SK-MEL-5 (cell line): ENCODE data around the gene CMIP. TPM values are rescaled to one million over a fixed set of nuclear protein-coding genes. Genes with fewer than 3 reads are reported as not detected.

Experiments used
- DNase-seq: peaks from one replicate; pipeline ENCODE4 v3.0.0-alpha.2; 2016; ENCODE audit warnings: low read depth, low spot score
- in situ Hi-C: cut with HindIII; loops from 2 replicates; pipeline ENCODE4 v1.10.0; 2016; ENCODE audit warnings: low sequenced_read_pairs, high pct_unique_total_duplicates, low pct_unique_long_range_greater_than_20kb
- total RNA-seq: library from RNA; depleted of rRNA; stranded (reverse); fragments of >200 nt; shearing (Covaris generic); gene quantifications from 2 replicates; pipeline ENCODE4 v1.2.3, GENCODE V29; 2014

The CMIP gene
- total RNA-seq, 1 experiment from 2014 or later = 2.0 TPM

DNA sequence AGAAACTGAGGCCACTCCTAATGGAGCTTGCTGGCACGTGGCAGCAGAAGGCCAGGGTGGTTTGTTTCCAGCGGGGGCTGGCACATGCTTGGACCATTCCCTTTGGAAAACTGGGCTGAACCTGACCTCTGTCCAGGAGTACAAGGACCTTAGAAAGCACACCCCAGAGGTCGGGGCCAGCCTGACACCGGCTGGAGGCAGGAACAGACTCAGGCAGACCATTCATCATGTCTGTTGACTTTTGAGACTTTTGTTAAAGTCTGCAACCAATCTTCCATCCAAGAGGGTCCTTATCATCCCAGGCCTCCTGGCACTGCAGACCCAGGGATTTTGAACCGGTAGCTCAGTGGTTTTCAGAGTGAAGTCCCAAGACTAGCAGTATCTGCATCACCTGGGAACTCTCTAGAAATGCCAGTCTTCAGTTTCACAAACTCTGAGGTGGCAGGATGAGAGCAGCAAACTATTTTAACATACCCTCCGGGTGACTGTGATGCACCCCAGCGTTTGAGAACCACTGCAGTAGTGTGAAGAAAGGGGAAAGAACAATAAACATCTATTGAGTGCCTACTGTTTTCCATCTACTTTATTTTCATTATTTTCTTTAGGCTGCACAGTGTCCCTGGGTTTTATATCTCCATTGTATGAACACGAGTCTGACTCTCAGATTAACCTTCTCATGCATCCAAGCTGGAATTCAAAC is 189.2 kb downstream of the CMIP start:
- in situ Hi-C loops = no loop called here
- no peak for DNase-seq

- in situ Hi-C loops = no loop called here
Observed at GRCh38 chr16:81634380-81635062, 189.9 kb downstream of the CMIP start.

GRCh38 chr16:81635063-81635937 is 190.7 kb downstream of the CMIP start:
- no peak for DNase-seq
- in situ Hi-C loops = no loop called here

More at GRCh38 chr16:81634380-81635062, 189.9 kb downstream of the CMIP start:
- DNase-seq = no peak

GRCh38 chr16:81636298-81636993 is 191.8 kb downstream of the CMIP start:
- DNase-seq = no peak
- in situ Hi-C loops = no loop called here

DNA sequence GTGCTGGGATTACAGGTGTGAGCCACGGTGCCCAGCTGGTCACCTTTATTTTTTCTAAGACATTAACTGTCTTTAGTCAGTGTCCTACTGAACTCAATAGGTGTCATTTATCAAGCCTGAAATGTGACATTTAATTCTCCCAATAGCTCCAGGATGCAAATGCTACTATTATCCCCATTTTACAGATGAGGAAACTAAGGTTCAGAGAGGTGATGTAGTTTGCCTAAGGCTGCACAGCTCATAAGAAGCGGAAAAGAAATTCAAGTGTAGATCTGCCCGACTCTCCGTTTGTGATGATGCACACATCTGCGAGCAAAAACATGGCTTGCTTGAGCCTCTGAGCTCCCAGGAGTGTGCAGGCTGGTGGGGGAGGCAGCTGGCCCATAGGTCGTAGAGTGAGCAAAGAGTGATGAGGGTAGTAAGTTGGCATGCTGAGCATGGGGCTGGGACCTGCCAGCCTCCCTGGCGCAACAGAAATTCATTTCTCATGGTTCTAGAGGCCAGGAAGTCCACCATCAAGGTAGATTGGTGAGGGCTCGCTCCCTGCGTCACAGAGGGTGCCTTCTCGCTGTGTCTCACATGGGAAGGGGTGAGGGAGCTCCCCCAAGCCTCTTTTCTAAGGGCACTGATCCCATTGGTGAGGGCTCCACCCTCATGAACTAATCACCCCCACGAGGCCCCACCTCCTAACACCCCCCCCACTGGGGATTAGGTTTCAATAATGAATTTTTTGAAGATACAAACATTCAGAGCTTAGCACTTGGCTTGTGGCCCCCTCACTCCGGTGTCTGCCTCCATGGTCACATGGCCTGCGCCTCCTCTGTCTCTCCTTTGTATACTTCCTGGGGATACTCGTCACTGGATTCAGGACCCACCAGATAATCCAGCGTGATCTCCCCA is 193.0 kb downstream of the CMIP start:
- in situ Hi-C loops = no loop called here

GRCh38 chr16:81638286-81638945 is 193.8 kb downstream of the CMIP start:
- in situ Hi-C loops = no loop called here
- no peak for DNase-seq

More for the DNA sequence above, 193.0 kb downstream of the CMIP start:
- DNase-seq = no peak

DNA sequence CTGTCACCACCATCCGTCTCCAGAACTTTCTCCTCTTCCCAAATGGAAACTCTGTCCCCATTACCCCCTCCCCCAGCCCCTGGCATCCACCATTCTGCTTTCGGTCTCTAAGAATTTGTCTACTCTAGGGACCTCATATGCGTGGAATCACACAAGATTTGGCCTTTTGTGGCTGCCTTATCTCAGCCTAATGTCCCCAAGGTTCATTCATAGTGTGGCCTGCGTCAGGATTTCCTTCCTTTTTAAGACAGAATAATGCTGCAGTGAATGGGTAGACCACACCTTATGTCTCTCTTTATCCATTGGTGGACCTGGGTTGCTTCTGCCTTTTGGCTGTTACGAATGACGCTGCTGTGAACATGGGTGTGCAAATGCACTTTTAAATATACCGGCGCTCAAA is 194.7 kb downstream of the CMIP start:
- no peak for DNase-seq
- in situ Hi-C loops = no loop called here

DNA sequence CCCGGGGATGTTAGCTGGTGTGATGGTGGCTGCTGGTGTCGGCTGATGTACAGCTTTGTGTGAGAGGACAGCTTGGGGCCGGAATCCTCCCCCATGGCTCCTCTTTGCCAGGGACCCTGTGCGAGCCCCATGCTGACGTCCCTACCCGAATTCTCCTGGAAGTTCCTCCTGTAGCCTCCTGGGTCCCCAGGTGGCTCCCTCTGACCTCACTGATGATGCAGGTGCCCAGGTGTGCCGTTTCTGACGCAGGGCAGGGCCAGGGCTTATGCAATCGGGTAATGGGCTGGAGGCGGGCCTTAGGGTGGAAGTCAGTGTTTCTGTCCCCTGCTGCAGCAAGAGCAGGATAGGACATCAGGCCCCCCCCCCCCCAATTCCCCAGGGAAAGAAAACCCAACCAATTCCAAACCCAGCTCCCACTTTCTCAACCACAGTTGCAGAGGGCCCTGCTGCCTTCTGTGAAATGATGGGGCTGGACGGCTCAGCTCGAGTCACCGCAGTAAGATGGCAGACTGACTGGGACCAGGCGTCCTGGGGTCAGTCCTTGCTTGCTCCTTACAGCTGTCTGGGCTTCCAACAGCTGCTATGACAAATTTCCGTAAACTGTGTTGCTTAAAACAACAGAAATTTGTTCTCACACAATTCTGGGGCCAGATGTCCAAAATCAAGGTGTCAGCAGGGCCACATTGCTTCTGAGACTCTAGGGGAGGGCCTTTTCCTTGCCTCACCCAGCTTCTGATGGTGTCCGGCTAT is 195.5 kb downstream of the CMIP start:
- in situ Hi-C loops = no loop called here
- no peak for DNase-seq

GRCh38 chr16:81640681-81641070 is 196.1 kb downstream of the CMIP start:
- DNase-seq = no peak
- in situ Hi-C loops = no loop called here

DNA sequence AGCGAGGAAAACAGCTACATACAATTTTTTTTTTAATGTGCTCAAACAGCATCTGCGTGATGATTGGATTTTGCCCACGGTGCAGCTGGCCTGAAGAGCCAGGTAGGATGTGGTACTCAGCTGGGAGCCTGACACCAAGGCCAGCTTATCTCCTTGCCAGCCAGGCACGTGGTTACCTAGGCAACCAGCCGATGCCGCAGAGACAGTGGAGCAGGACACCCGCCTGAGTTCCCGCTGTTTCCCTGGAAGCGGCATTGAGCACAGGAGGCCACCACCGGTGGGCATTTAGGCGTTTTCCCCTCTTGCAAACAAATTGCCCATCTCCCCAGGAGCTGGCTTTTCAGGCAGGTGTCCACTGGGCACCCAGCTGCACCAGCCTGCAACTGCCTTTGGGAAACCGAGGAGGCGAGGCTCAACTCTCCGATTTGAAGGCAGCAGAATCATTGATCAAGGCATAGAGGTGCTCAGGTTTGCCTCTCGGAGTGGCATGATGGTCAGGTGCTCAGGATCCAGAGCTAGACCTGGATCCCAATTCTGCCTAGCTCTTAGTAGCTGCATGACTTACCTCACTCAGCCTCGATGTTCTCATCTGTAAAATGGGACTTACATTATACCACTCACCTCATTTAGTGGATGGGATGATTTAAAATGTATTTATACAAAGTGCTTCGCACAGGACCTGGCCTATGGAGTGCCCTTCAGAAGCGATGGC is 196.9 kb downstream of the CMIP start:
- in situ Hi-C loops = no loop called here

DNA sequence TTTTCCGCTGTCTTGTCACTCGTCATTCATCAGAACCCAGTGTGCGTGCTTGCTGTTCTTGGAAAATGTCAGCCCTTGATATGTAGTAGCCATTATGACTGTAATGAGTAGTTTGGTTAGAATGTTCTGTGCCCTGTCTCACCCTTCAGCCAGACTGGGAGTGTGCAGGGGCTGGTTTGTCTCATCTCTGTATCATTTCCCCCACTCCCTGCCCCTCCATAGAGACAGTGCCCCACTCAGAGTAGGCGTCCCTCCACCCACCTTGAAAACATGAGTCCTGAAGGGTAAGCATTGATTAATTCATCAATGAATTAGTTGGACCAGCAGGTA is 197.5 kb downstream of the CMIP start:
- in situ Hi-C loops = no loop called here
- DNase-seq = no peak

More for the DNA sequence above, 196.9 kb downstream of the CMIP start:
- DNase-seq = no peak

DNA sequence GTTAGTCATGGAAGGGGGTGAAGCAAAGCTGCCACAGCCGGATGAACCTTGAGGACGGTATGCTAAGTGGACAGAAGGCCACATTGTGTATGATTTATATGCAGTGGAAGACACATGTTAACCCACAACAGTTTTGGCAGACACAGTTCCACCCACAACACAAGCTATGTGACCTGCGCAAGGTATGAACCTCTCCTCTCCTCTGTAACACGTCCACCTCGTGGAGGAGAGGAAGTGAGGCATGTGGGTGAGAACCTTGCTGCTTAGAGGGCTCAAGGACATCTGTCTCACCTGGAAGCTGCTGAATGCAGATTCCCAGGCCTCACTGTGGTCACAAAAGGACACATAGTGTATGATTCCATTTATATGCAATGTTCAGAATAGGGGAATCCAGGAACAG is 198.3 kb downstream of the CMIP start:
- in situ Hi-C loops = no loop called here
- no peak for DNase-seq

GRCh38 chr16:81645266-81645694 is 200.7 kb downstream of the CMIP start:
- no peak for DNase-seq
- in situ Hi-C loops = no loop called here

DNA sequence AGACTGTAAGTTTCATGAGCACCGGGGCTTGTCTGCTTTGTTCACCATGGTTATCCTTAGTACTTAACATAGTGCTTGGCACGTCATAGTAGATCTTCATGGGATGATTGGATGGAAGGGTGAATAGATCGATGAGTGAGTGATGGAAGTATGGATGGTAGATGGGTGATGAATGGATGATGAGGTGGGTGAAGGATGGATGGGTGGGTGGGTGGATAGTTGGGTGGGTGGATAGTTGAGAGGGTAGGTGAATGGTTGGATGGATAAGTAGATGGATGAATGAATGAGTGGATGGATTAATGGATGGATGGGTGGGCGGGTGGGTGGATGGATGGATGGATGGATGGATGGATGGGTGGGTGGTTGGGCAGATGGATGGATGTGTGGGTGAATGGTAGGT is 201.3 kb downstream of the CMIP start:
- in situ Hi-C loops = no loop called here
- no peak for DNase-seq

DNA sequence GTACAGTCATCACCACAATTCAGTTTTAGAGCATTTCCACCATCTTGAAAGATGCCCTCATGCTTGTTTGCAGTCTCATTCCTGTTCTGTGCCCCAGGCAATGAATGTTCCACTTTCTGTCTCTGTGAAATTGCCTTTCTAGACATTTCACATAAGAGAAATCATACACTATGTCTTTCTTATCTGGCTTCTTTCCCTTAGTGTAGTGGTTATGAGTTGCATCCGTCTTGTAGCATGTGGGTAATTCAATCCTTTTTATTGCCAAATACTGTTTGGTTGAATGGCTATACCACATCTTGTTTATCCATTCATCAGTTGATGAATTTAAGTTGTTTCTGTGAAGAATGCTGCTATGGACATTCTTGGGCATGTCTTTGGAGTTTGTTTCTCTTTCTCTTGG is 202.0 kb downstream of the CMIP start:
- in situ Hi-C loops = no loop called here
- peak; percentile 32 for DNase-seq
